Measurements from ENCODE around the gene ATXN1.
"Not testable (repeated sequence)": the region's sequence is repeated elsewhere in the genome, so short reads cannot be mapped to it uniquely, and the experiment has no call there.

Gene ATXN1

DNA sequence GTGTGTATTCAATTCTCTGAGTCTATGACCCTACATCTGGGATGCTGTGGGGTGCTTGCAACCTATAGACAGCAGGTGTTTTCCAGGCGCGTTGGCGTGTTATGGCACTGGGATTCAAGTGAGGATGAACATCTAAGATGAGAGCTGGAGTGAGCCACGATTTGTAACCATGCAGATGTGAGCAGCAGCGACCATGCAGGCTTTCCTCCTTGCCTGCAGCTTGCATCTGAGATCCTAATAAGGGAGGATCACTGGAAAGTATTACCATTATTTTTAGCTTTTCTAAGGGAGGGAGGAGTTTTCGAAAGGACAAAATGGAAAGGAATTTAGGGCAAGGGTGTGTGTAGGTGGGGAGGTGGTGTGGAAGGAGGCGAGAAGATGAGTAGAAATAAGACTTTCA is 216.7 kb downstream of the ATXN1 start:
- H3K4me3 ChIP-seq (replicated peaks; ENCODE audit: low read depth, low read length): no peak overlapping the region
- no peak for TF ChIP-seq CTCF (IDR thresholded peaks at IDR 0.05; ENCODE audit: low read depth, low read length, missing control alignments)
- no peak for DNase-seq (ENCODE audit: extremely low read depth, low read depth)

DNA sequence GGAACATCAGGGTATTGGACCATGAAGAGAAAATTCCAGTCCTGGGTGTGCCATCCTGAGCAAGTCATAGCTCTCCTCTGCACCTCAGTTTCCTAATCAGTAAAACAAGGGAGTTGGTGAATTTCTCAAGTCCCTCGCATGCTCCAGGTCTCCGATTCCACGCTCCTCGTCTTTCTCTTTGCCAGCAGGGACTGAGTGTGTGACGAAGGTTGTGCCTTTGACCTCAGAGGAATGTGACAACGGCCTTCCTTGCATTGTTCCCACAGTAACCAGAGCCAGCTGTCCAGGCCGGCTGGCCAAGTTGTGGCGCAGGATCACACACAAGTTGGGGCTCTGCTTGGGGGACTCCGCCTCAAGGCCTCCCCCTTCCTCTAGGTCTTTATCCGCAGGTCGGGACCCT is 217.3 kb downstream of the ATXN1 start:
- no peak overlapping the region for H3K4me3 ChIP-seq (replicated peaks; ENCODE audit: low read depth, low read length)
- TF ChIP-seq CTCF (IDR thresholded peaks at IDR 0.05; ENCODE audit: low read depth, low read length, missing control alignments): no peak
- DNase-seq (ENCODE audit: extremely low read depth, low read depth): no peak

GRCh38 chr6:16543521-16543920 is 217.7 kb downstream of the ATXN1 start:
- no peak overlapping the region for H3K4me3 ChIP-seq (replicated peaks; ENCODE audit: low read depth, low read length)
- TF ChIP-seq CTCF (IDR thresholded peaks at IDR 0.05; ENCODE audit: low read depth, low read length, missing control alignments): no peak
- DNase-seq (ENCODE audit: extremely low read depth, low read depth): no peak

- no peak for DNase-seq (ENCODE audit: extremely low read depth, low read depth)
- no peak for TF ChIP-seq CTCF (IDR thresholded peaks at IDR 0.05; ENCODE audit: low read depth, low read length, missing control alignments)
- H3K4me3 ChIP-seq (replicated peaks; ENCODE audit: low read depth, low read length): no peak overlapping the region
These were observed 219.2 kb downstream of the ATXN1 start for GRCh38 chr6:16542070-16542469.

GRCh38 chr6:16540804-16541752 is 220.2 kb downstream of the ATXN1 start:
- DNase-seq (ENCODE audit: extremely low read depth, low read depth): no peak
- H3K4me3 ChIP-seq (replicated peaks; ENCODE audit: low read depth, low read length): no peak overlapping the region
- no peak for TF ChIP-seq CTCF (IDR thresholded peaks at IDR 0.05; ENCODE audit: low read depth, low read length, missing control alignments)

- H3K4me3 ChIP-seq (replicated peaks; ENCODE audit: low read depth, low read length); DNase-seq (ENCODE audit: extremely low read depth, low read depth): not testable (repeated sequence)
These were observed 220.9 kb downstream of the ATXN1 start for GRCh38 chr6:16540383-16540782.

DNA sequence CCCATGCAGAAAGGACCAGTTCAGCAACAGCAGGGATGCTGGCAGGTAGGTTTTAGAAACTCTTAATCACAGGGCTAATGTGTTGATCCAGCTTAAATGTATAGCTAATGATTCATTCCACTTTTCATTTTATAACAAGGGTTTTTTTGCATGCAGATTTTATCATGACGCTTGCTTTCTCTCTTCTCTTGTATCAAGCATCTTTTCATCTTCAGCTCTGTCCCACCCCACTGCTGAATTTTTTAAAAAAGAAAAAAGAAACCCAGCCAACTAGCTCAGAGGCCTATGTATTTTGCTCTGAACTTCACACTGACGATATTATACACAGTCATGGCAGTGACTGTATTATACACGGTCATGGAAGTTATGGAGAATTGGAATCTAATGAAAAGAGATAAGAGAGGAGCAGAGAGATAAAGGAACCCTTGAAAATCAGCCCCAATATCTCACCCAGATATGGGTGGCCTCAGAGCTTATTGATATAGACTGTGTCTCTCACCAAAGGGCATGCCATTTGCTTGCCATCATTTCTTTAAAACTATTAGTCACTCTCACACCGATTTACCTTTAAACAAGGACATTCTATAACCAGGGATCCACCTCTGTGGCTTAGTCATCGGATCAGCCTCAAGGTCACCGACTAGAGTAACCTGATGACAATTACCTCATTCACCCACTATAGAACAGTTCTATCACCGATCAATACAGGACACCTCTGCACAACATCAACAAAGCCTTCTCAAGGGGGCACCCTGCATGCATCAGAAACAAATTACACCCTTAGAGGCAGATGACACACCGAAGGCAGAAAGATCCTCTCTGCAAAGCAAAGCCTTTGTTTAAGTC is 222.0 kb downstream of the ATXN1 start:
- no peak overlapping the region for H3K4me3 ChIP-seq (replicated peaks; ENCODE audit: low read depth, low read length)
- TF ChIP-seq CTCF (IDR thresholded peaks at IDR 0.05; ENCODE audit: low read depth, low read length, missing control alignments): no peak
- no peak for DNase-seq (ENCODE audit: extremely low read depth, low read depth)

All from HFF-Myc (cell line).